ENCODE data around the gene KIF15. TPM values are rescaled to one million over a fixed set of nuclear protein-coding genes. Genes with fewer than 3 reads are reported as not detected.
"Not testable (repeated sequence)": the region's sequence is repeated elsewhere in the genome, so short reads cannot be mapped to it uniquely, and the experiment has no call there.

Gene KIF15
- total RNA-seq, 1 donor from 2014 or later = 11.8 TPM

- H3K4me3 ChIP-seq (ENCODE audit: low read depth, low read length) = no peak overlapping the region
- TF ChIP-seq, protein P1, sequence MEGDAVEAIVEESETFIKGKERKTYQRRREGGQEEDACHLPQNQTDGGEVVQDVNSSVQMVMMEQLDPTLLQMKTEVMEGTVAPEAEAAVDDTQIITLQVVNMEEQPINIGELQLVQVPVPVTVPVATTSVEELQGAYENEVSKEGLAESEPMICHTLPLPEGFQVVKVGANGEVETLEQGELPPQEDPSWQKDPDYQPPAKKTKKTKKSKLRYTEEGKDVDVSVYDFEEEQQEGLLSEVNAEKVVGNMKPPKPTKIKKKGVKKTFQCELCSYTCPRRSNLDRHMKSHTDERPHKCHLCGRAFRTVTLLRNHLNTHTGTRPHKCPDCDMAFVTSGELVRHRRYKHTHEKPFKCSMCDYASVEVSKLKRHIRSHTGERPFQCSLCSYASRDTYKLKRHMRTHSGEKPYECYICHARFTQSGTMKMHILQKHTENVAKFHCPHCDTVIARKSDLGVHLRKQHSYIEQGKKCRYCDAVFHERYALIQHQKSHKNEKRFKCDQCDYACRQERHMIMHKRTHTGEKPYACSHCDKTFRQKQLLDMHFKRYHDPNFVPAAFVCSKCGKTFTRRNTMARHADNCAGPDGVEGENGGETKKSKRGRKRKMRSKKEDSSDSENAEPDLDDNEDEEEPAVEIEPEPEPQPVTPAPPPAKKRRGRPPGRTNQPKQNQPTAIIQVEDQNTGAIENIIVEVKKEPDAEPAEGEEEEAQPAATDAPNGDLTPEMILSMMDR (conservative IDR thresholded peaks at IDR 0.05; ENCODE audit: low read depth, low read length) = no peak
- DNase-seq (ENCODE audit: low read depth) = no peak
These were observed 84.2 kb downstream of the KIF15 start for GRCh38 chr3:44845528-44846520.

DNA sequence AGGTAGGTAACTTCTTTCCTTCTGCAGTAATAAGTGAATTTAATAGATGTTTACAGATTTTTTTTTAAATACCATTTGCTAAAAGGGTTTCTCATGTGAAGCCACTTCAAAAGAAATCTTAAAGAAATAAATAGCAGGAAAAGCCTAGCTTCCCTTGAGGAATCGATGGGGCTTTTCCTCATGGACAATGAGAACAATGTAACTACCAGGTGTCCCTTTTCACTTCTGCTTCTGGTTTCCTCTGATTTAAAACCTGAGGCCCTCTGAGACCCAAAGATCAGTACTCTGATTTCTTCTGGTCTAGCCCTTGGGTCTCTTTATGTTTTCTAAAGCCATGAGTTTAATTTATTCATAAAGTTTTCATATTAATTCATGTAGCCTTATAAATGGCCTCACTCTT is 87.0 kb downstream of the KIF15 start:
- no peak for DNase-seq (ENCODE audit: low read depth)
- H3K4me3 ChIP-seq (ENCODE audit: low read depth, low read length) = no peak overlapping the region
- TF ChIP-seq, protein P1 (conservative IDR thresholded peaks at IDR 0.05; ENCODE audit: low read depth, low read length) = no peak

GRCh38 chr3:44856663-44857062 is 95.1 kb downstream of the KIF15 start:
- H3K4me3 ChIP-seq (ENCODE audit: low read depth, low read length); DNase-seq (ENCODE audit: low read depth): not testable (repeated sequence)

- TF ChIP-seq, protein P1 (conservative IDR thresholded peaks at IDR 0.05; ENCODE audit: low read depth, low read length) = no peak
- DNase-seq (ENCODE audit: low read depth) = no peak
- no peak overlapping the region for H3K4me3 ChIP-seq (ENCODE audit: low read depth, low read length)
These were observed 98.5 kb downstream of the KIF15 start for GRCh38 chr3:44860117-44860516.

- TF ChIP-seq, protein P1 (conservative IDR thresholded peaks at IDR 0.05; ENCODE audit: low read depth, low read length) = peak; percentile 31
- peak within 1 kb of the TSS; percentile 74 for H3K4me3 ChIP-seq (ENCODE audit: low read depth, low read length)
- no peak for DNase-seq (ENCODE audit: low read depth)
These were observed 100.0 kb downstream of the KIF15 start, which contains the start of gene TMEM42 for GRCh38 chr3:44861412-44862225. TSS of gene TMEM42 (plus strand) at chr3:44861912. CDS start at chr3:44861925, 13 bp downstream.

GRCh38 chr3:44862226-44862637 is 100.6 kb downstream of the KIF15 start:
- TF ChIP-seq, protein P1 (conservative IDR thresholded peaks at IDR 0.05; ENCODE audit: low read depth, low read length) = no peak
- no peak for DNase-seq (ENCODE audit: low read depth)
- peak overlapping the region; percentile 74 for H3K4me3 ChIP-seq (ENCODE audit: low read depth, low read length)
